ENCODE results near the gene PRRC2B.

- TF ChIP-seq POLR2A (IDR thresholded peaks at IDR 0.05; ENCODE audit: borderline replicate concordance, extremely low read depth, insufficient read depth, insufficient read length) (no peak), ZNF274 (IDR thresholded peaks at IDR 0.05; ENCODE audit: low read depth, low read length) (no peak), REST (IDR thresholded peaks at IDR 0.05; ENCODE audit: low read depth) (no peak), CTCF (IDR thresholded peaks at IDR 0.05 in 2 of 3, conservative IDR thresholded peaks at IDR 0.05 in 1 of 3; ENCODE audit: borderline replicate concordance in 1 of 3, insufficient read depth in 1 of 3, low read depth in 2 of 3, low read length in 2 of 3) (no peak), EZH2 (IDR thresholded peaks at IDR 0.05) (no peak), MAX (IDR thresholded peaks at IDR 0.05) (no peak), EGR1 (IDR thresholded peaks at IDR 0.05; ENCODE audit: low read depth) (no peak), POLR2AphosphoS5 (IDR thresholded peaks at IDR 0.05; ENCODE audit: low read depth, low read length) (no peak), SIN3A (IDR thresholded peaks at IDR 0.05; ENCODE audit: low read depth) (no peak), ATF3 (IDR thresholded peaks at IDR 0.05) (no peak), EZH2phosphoT487 (IDR thresholded peaks at IDR 0.05; ENCODE audit: borderline replicate concordance) (no peak), SRF (IDR thresholded peaks at IDR 0.05; ENCODE audit: low read depth) (no peak), YY1 (IDR thresholded peaks at IDR 0.05; ENCODE audit: extremely low read depth, insufficient replicate concordance, low read depth, low read length) (no peak)
Measured at GRCh38 chr9:131449276-131449675, 55.4 kb downstream of the PRRC2B start.

Data from HCT116 (cell line).